Calu3 (cell line): Measurements from ENCODE around the gene PTPRA. TPM values are rescaled to one million over a fixed set of nuclear protein-coding genes. Genes with fewer than 3 reads are reported as not detected.

Source experiments
- BruUV-seq: library from RNA; stranded (reverse); fragments of 400-500 nt; replicated peaks from 2 replicates; lab custom pipeline; 2021; lab: Mats Ljungman, UMichigan
- CTCF ChIA-PET: fragments of 300-600 bp; sonication (Branson Sonifier 250); formaldehyde crosslinking; loops from one replicate; lab custom pipeline; 2022; ENCODE audit warnings: antibody characterized with exemption; lab: Charles Lee
- DNase-seq: peaks from one replicate; pipeline ENCODE4 v3.0.0; 2022
- H3K27ac Mint-ChIP-seq: one replicate; pipeline ENCODE4 v1.8.0; 2022; ENCODE audit warnings: mixed read lengths; ENCODE audit not compliant: unreplicated experiment
- H3K27me3 Mint-ChIP-seq: one replicate; pipeline ENCODE4 v1.8.0; 2022; ENCODE audit warnings: mixed read lengths; ENCODE audit not compliant: unreplicated experiment
- H3K36me3 Mint-ChIP-seq: one replicate; pipeline ENCODE4 v1.8.0; 2022; ENCODE audit warnings: mild to moderate bottlenecking, moderate library complexity, mixed read lengths; ENCODE audit not compliant: insufficient read depth, unreplicated experiment
- H3K4me1 Mint-ChIP-seq: one replicate; pipeline ENCODE4 v1.8.0; 2022; ENCODE audit warnings: mild to moderate bottlenecking, low read depth, mixed read lengths; ENCODE audit not compliant: unreplicated experiment
- H3K4me3 Mint-ChIP-seq: one replicate; pipeline ENCODE4 v1.8.0; 2022; ENCODE audit warnings: mild to moderate bottlenecking, low read depth, moderate library complexity, mixed read lengths; ENCODE audit not compliant: unreplicated experiment
- H3K9me3 Mint-ChIP-seq: one replicate; pipeline ENCODE4 v1.8.0; 2022; ENCODE audit warnings: low read depth, mixed read lengths; ENCODE audit not compliant: unreplicated experiment
- intact Hi-C: fragments of 100-400 bp; cut with micrococcal nuclease; formaldehyde crosslinking; loops from one replicate; pipeline ENCODE4 v1.10.0; 2022; ENCODE audit not compliant: unreplicated experiment
- total RNA-seq: library from RNA; stranded (reverse); gene quantifications from 2 replicates; pipeline ENCODE4 v1.2.3, GENCODE V29; 2022
- TF ChIP-seq, protein P1 (sequence below): fragments of 200-600 bp; IDR thresholded peaks from one replicate; pipeline ENCODE4 v1.8.0; 2022; ENCODE audit warnings: antibody characterized with exemption; ENCODE audit not compliant: unreplicated experiment

The PTPRA gene
- total RNA-seq, 1 experiment from 2014 or later: 30.2 TPM

DNA sequence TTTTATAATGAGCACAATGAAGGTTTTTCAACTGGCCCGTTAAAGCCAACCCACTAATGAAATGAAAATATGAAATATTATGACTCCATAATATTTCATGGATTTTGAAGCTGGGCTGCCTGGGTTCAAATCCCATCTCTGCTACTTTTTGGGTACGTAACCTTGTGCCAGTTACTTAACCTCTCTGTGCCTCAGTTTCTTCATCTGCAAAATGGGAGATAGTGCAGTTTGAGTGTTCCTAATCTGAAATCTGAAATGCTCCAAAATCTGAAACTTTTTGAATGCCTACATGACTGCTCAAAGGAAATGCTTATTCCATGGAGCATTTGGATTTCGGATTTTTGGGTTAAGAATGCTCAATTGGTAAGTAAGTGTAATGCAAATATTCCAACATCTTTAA is 29.5 kb downstream of the PTPRA start:
- CTCF ChIA-PET: no interaction called here
- H3K27ac Mint-ChIP-seq: no peak overlapping the region
- H3K4me1 Mint-ChIP-seq: no peaks in the 10 kb centered on the region
- BruUV-seq: no TSS peak
- TF ChIP-seq, protein P1, sequence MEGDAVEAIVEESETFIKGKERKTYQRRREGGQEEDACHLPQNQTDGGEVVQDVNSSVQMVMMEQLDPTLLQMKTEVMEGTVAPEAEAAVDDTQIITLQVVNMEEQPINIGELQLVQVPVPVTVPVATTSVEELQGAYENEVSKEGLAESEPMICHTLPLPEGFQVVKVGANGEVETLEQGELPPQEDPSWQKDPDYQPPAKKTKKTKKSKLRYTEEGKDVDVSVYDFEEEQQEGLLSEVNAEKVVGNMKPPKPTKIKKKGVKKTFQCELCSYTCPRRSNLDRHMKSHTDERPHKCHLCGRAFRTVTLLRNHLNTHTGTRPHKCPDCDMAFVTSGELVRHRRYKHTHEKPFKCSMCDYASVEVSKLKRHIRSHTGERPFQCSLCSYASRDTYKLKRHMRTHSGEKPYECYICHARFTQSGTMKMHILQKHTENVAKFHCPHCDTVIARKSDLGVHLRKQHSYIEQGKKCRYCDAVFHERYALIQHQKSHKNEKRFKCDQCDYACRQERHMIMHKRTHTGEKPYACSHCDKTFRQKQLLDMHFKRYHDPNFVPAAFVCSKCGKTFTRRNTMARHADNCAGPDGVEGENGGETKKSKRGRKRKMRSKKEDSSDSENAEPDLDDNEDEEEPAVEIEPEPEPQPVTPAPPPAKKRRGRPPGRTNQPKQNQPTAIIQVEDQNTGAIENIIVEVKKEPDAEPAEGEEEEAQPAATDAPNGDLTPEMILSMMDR: no peak
- no peak for DNase-seq
- no peaks in the 10 kb centered on the region for H3K9me3 Mint-ChIP-seq
- no peaks in the 10 kb centered on the region for H3K36me3 Mint-ChIP-seq
- intact Hi-C loops: no loop called here
- no peaks in the 10 kb centered on the region for H3K27me3 Mint-ChIP-seq
- H3K4me3 Mint-ChIP-seq: no peak overlapping the region

DNA sequence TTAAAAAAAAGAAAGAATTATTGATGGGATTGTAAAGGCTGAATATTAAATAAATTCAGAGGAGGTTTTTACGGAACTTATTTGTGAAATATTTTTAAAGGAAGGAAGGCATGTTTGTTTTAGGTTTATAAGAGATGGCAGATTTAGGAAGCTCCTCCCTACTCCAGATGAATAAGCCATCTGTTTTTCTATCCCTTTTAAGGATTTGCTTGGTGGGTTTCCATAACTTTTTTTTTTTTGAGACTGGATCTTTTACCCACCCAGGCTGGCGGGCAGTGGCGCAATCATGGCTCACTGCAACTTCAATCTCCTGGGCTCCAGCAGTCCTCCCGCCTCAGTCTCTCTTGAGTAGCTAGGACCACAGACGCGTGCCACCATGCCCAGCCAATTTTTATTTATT is 30.4 kb downstream of the PTPRA start:
- TF ChIP-seq, protein P1: no peak
- no peaks in the 10 kb centered on the region for H3K4me1 Mint-ChIP-seq
- no peaks in the 10 kb centered on the region for H3K27me3 Mint-ChIP-seq
- H3K9me3 Mint-ChIP-seq: no peaks in the 10 kb centered on the region
- intact Hi-C loops: no loop called here
- H3K27ac Mint-ChIP-seq: no peak overlapping the region
- CTCF ChIA-PET: no interaction called here
- H3K36me3 Mint-ChIP-seq: no peaks in the 10 kb centered on the region
- no peak overlapping the region for H3K4me3 Mint-ChIP-seq
- no peak for DNase-seq
- no TSS peak for BruUV-seq

DNA sequence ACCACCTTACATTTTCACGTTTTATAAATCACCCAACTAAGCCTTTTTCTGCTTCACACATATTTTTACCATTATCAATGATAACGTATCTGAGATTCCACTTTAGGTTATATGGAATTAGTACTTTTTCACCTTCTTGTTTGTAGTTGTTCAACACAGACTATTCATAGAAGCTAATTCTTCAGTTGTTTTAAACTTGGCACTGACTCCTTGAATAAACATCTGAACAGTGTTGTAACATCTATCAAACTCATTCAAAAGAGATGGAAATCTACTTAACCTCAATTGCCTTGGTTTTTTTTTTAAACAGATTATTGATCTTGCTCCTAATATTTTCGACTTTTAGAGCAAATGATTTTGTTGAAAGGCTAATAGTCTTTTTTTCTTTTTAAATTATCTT is 34.2 kb downstream of the PTPRA start:
- Mint-ChIP-seq H3K27me3 (no peaks in the 10 kb centered on the region), H3K36me3 (no peaks in the 10 kb centered on the region), H3K9me3 (no peaks in the 10 kb centered on the region), H3K4me1 (no peaks in the 10 kb centered on the region), H3K4me3 (no peak overlapping the region), H3K27ac (no peak overlapping the region)
- DNase-seq: no peak
- TF ChIP-seq, protein P1: no peak
- intact Hi-C loops: no loop called here
- no TSS peak for BruUV-seq
- CTCF ChIA-PET: no interaction called here

DNA sequence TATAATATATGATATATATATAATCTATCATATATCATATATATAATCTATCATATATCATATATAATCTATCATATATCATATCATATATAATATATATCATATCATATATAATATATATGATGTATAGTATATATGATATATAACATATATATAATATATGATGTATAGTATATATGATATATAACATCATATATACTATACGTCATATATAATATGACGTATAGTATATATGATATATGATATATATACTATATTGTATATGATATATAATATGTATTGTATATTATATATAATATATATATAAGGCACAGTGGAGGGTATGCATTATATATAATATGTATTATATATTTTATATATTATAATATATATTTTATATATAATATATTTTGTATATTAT is 36.7 kb downstream of the PTPRA start:
- peaks cover 9% of the 10 kb centered on the region for H3K4me1 Mint-ChIP-seq
- TF ChIP-seq, protein P1: no peak

More for the DNA sequence above, 36.7 kb downstream of the PTPRA start:
- intact Hi-C loops: no loop called here
- H3K9me3 Mint-ChIP-seq: no peaks in the 10 kb centered on the region
- H3K36me3 Mint-ChIP-seq: no peaks in the 10 kb centered on the region
- BruUV-seq: no TSS peak
- no peak overlapping the region for H3K27ac Mint-ChIP-seq
- no peak for DNase-seq
- CTCF ChIA-PET: interaction anchor here (0.6 to 0.7 kb wide), 2 partner anchors 178 to 364 kb away, joined by 3 to 7 read pairs; no protein-coding TSS in a partner anchor
- no peak overlapping the region for H3K4me3 Mint-ChIP-seq
- H3K27me3 Mint-ChIP-seq: no peaks in the 10 kb centered on the region
